ENCODE results near the gene ABCC3.
A peak's percentile ranks its signal among the peaks of the same experiment; 100 is the strongest.

Gene ABCC3

GRCh38 chr17:50605429-50605828 lies 29.3 kb upstream of the ABCC3 start:
- no peak for DNase-seq

GRCh38 chr17:50607522-50608175 lies 27.0 kb upstream of the ABCC3 start:
- no peak for DNase-seq

GRCh38 chr17:50608700-50609379 lies 25.8 kb upstream of the ABCC3 start:
- no peak for DNase-seq

- DNase-seq: no peak
Observed at GRCh38 chr17:50609380-50610074, 25.2 kb upstream of the ABCC3 start.

GRCh38 chr17:50611634-50612033 lies 23.0 kb upstream of the ABCC3 start:
- no peak for DNase-seq

GRCh38 chr17:50612281-50612680 lies 22.4 kb upstream of the ABCC3 start:
- no peak for DNase-seq

GRCh38 chr17:50613007-50613992 lies 21.4 kb upstream of the ABCC3 start:
- no peak for DNase-seq

- no peak for DNase-seq
Observed at GRCh38 chr17:50614471-50615051, 20.1 kb upstream of the ABCC3 start.

GRCh38 chr17:50615828-50616227 lies 18.9 kb upstream of the ABCC3 start:
- DNase-seq: no peak

- DNase-seq: no peak
Observed at GRCh38 chr17:50618300-50618699, 16.4 kb upstream of the ABCC3 start.

- DNase-seq: no peak
Observed at GRCh38 chr17:50618941-50619340, 15.7 kb upstream of the ABCC3 start.

- DNase-seq: no peak
Observed at GRCh38 chr17:50619489-50619888, 15.2 kb upstream of the ABCC3 start.

- DNase-seq: no peak
Observed at GRCh38 chr17:50620237-50620636, 14.4 kb upstream of the ABCC3 start.

GRCh38 chr17:50620858-50621257 lies 13.8 kb upstream of the ABCC3 start:
- no peak for DNase-seq

- peak; percentile 63 for DNase-seq
Observed at GRCh38 chr17:50621574-50622031, 13.1 kb upstream of the ABCC3 start.

GRCh38 chr17:50624321-50624934 lies 10.3 kb upstream of the ABCC3 start:
- DNase-seq: no peak

GRCh38 chr17:50625032-50625871 lies 9.4 kb upstream of the ABCC3 start:
- DNase-seq: no peak

GRCh38 chr17:50626037-50626574 lies 8.6 kb upstream of the ABCC3 start:
- DNase-seq: peak; percentile 87

- no peak for DNase-seq
Observed at GRCh38 chr17:50627036-50627781, 7.5 kb upstream of the ABCC3 start.
